PFSK-1 (cell line): ENCODE measurements around the gene UACA.

Experiments used
- FOXP2 ChIP-seq: optimal IDR thresholded peaks from 2 replicates; pipeline ENCODE3; 2011; ENCODE audit warnings: borderline replicate concordance, control low read depth, inconsistent platforms; ENCODE audit not compliant: insufficient read depth; ENCODE audit errors: extremely low read length, extremely low read depth
- POLR2AphosphoS5 ChIP-seq: IDR thresholded peaks from 2 replicates; pipeline ENCODE4 v1.6.1; 2012; ENCODE audit warnings: low read depth, mild to moderate bottlenecking, control low read depth, low read length, moderate library complexity
- SIN3A ChIP-seq: IDR thresholded peaks from 2 replicates; pipeline ENCODE4 v1.6.1; 2012; ENCODE audit warnings: mild to moderate bottlenecking, low read length, moderate library complexity, borderline replicate concordance; ENCODE audit not compliant: insufficient read depth
- TAF1 ChIP-seq: IDR thresholded peaks from 2 replicates; pipeline ENCODE4 v1.6.1; 2012; ENCODE audit warnings: low read length, control low read depth, borderline replicate concordance; ENCODE audit not compliant: insufficient read depth
- TF ChIP-seq, protein P1 (sequence below), 2 experiments: IDR thresholded peaks; 2 replicates each; pipeline versions ENCODE4 v1.6.1 to v1.8.0; 2011 to 2012; ENCODE audit warnings: low read depth in 2 of 2, low read length in 2 of 2, control low read depth in 1 of 2, inconsistent platforms in 1 of 2, mild to moderate bottlenecking in 1 of 2, moderate library complexity in 1 of 2; ENCODE audit not compliant: insufficient read depth in 1 of 2

DNA sequence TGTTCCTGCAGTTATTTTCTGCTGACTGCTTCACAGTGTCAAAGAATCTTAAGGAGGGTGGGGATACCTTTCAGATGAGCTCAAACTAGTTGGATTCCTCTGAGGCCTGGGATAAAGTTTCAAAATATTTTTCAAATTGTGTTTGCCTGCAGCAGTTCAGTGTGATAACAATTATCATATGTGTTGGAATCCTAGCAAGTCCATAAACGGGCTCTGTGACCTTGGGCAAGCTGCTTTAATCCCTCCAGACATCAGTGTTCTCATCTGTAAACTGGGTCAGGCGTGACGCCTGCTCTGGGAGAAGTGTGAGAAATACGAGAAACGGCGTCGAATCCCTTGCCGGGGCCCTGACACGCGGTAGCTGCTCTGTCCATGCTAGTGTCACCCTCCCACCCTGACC, 153.5 kb downstream of the UACA start:
- TF ChIP-seq, protein P1, sequence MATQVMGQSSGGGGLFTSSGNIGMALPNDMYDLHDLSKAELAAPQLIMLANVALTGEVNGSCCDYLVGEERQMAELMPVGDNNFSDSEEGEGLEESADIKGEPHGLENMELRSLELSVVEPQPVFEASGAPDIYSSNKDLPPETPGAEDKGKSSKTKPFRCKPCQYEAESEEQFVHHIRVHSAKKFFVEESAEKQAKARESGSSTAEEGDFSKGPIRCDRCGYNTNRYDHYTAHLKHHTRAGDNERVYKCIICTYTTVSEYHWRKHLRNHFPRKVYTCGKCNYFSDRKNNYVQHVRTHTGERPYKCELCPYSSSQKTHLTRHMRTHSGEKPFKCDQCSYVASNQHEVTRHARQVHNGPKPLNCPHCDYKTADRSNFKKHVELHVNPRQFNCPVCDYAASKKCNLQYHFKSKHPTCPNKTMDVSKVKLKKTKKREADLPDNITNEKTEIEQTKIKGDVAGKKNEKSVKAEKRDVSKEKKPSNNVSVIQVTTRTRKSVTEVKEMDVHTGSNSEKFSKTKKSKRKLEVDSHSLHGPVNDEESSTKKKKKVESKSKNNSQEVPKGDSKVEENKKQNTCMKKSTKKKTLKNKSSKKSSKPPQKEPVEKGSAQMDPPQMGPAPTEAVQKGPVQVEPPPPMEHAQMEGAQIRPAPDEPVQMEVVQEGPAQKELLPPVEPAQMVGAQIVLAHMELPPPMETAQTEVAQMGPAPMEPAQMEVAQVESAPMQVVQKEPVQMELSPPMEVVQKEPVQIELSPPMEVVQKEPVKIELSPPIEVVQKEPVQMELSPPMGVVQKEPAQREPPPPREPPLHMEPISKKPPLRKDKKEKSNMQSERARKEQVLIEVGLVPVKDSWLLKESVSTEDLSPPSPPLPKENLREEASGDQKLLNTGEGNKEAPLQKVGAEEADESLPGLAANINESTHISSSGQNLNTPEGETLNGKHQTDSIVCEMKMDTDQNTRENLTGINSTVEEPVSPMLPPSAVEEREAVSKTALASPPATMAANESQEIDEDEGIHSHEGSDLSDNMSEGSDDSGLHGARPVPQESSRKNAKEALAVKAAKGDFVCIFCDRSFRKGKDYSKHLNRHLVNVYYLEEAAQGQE (IDR thresholded peaks at IDR 0.05; ENCODE audit: insufficient read depth in 1 of 2, low read depth in 2 of 2, low read length in 2 of 2), result no peak
- TF ChIP-seq POLR2AphosphoS5, result no peak
- no peak for TF ChIP-seq TAF1
- no peak for TF ChIP-seq SIN3A
- no peak for TF ChIP-seq FOXP2
